Measurements from ENCODE around the gene ATP5F1D. TPM values are rescaled to one million over a fixed set of nuclear protein-coding genes. Genes with fewer than 3 reads are reported as not detected.
A peak's percentile ranks its signal among the peaks of the same experiment; 100 is the strongest.

ATP5F1D gene
- total and polyA plus RNA-seq, 2 of the 13 experiments (the other 11 are each of a cell fraction or from before 2014, with no cell fraction given), result 39.4 to 78.7 TPM

- TF ChIP-seq, protein P1, sequence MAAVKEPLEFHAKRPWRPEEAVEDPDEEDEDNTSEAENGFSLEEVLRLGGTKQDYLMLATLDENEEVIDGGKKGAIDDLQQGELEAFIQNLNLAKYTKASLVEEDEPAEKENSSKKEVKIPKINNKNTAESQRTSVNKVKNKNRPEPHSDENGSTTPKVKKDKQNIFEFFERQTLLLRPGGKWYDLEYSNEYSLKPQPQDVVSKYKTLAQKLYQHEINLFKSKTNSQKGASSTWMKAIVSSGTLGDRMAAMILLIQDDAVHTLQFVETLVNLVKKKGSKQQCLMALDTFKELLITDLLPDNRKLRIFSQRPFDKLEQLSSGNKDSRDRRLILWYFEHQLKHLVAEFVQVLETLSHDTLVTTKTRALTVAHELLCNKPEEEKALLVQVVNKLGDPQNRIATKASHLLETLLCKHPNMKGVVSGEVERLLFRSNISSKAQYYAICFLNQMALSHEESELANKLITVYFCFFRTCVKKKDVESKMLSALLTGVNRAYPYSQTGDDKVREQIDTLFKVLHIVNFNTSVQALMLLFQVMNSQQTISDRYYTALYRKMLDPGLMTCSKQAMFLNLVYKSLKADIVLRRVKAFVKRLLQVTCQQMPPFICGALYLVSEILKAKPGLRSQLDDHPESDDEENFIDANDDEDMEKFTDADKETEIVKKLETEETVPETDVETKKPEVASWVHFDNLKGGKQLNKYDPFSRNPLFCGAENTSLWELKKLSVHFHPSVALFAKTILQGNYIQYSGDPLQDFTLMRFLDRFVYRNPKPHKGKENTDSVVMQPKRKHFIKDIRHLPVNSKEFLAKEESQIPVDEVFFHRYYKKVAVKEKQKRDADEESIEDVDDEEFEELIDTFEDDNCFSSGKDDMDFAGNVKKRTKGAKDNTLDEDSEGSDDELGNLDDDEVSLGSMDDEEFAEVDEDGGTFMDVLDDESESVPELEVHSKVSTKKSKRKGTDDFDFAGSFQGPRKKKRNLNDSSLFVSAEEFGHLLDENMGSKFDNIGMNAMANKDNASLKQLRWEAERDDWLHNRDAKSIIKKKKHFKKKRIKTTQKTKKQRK (IDR thresholded peaks at IDR 0.05; ENCODE audit: low read length), result no peak
- TF ChIP-seq TEAD2 (CRISPR knock-in tag; IDR thresholded peaks at IDR 0.05), result no peak
- TF ChIP-seq DR1 (CRISPR knock-in tag; IDR thresholded peaks at IDR 0.05), result no peak
- TF ChIP-seq, protein P2, sequence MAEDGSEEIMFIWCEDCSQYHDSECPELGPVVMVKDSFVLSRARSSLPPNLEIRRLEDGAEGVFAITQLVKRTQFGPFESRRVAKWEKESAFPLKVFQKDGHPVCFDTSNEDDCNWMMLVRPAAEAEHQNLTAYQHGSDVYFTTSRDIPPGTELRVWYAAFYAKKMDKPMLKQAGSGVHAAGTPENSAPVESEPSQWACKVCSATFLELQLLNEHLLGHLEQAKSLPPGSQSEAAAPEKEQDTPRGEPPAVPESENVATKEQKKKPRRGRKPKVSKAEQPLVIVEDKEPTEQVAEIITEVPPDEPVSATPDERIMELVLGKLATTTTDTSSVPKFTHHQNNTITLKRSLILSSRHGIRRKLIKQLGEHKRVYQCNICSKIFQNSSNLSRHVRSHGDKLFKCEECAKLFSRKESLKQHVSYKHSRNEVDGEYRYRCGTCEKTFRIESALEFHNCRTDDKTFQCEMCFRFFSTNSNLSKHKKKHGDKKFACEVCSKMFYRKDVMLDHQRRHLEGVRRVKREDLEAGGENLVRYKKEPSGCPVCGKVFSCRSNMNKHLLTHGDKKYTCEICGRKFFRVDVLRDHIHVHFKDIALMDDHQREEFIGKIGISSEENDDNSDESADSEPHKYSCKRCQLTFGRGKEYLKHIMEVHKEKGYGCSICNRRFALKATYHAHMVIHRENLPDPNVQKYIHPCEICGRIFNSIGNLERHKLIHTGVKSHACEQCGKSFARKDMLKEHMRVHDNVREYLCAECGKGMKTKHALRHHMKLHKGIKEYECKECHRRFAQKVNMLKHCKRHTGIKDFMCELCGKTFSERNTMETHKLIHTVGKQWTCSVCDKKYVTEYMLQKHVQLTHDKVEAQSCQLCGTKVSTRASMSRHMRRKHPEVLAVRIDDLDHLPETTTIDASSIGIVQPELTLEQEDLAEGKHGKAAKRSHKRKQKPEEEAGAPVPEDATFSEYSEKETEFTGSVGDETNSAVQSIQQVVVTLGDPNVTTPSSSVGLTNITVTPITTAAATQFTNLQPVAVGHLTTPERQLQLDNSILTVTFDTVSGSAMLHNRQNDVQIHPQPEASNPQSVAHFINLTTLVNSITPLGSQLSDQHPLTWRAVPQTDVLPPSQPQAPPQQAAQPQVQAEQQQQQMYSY (CRISPR knock-in tag; IDR thresholded peaks at IDR 0.05), result no peak
- TF ChIP-seq HOXA3 (CRISPR knock-in tag; IDR thresholded peaks at IDR 0.05), result no peak
- no peak for TF ChIP-seq ZNF136 (CRISPR knock-in tag; IDR thresholded peaks at IDR 0.05; ENCODE audit: low read depth)
- TF ChIP-seq, protein P3, sequence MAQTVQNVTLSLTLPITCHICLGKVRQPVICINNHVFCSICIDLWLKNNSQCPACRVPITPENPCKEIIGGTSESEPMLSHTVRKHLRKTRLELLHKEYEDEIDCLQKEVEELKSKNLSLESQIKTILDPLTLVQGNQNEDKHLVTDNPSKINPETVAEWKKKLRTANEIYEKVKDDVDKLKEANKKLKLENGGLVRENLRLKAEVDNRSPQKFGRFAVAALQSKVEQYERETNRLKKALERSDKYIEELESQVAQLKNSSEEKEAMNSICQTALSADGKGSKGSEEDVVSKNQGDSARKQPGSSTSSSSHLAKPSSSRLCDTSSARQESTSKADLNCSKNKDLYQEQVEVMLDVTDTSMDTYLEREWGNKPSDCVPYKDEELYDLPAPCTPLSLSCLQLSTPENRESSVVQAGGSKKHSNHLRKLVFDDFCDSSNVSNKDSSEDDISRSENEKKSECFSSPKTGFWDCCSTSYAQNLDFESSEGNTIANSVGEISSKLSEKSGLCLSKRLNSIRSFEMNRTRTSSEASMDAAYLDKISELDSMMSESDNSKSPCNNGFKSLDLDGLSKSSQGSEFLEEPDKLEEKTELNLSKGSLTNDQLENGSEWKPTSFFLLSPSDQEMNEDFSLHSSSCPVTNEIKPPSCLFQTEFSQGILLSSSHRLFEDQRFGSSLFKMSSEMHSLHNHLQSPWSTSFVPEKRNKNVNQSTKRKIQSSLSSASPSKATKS (CRISPR knock-in tag; IDR thresholded peaks at IDR 0.05), result no peak
- TF ChIP-seq, protein P4, sequence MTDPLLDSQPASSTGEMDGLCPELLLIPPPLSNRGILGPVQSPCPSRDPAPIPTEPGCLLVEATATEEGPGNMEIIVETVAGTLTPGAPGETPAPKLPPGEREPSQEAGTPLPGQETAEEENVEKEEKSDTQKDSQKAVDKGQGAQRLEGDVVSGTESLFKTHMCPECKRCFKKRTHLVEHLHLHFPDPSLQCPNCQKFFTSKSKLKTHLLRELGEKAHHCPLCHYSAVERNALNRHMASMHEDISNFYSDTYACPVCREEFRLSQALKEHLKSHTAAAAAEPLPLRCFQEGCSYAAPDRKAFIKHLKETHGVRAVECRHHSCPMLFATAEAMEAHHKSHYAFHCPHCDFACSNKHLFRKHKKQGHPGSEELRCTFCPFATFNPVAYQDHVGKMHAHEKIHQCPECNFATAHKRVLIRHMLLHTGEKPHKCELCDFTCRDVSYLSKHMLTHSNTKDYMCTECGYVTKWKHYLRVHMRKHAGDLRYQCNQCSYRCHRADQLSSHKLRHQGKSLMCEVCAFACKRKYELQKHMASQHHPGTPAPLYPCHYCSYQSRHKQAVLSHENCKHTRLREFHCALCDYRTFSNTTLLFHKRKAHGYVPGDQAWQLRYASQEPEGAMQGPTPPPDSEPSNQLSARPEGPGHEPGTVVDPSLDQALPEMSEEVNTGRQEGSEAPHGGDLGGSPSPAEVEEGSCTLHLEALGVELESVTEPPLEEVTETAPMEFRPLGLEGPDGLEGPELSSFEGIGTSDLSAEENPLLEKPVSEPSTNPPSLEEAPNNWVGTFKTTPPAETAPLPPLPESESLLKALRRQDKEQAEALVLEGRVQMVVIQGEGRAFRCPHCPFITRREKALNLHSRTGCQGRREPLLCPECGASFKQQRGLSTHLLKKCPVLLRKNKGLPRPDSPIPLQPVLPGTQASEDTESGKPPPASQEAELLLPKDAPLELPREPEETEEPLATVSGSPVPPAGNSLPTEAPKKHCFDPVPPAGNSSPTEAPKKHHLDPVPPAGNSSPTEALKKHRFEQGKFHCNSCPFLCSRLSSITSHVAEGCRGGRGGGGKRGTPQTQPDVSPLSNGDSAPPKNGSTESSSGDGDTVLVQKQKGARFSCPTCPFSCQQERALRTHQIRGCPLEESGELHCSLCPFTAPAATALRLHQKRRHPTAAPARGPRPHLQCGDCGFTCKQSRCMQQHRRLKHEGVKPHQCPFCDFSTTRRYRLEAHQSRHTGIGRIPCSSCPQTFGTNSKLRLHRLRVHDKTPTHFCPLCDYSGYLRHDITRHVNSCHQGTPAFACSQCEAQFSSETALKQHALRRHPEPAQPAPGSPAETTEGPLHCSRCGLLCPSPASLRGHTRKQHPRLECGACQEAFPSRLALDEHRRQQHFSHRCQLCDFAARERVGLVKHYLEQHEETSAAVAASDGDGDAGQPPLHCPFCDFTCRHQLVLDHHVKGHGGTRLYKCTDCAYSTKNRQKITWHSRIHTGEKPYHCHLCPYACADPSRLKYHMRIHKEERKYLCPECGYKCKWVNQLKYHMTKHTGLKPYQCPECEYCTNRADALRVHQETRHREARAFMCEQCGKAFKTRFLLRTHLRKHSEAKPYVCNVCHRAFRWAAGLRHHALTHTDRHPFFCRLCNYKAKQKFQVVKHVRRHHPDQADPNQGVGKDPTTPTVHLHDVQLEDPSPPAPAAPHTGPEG (CRISPR knock-in tag; IDR thresholded peaks at IDR 0.05), result 0 out of 2 replicates have a peak, but pooled peaks have one; percentile 14
- no peak for TF ChIP-seq TOPORS (CRISPR knock-in tag; IDR thresholded peaks at IDR 0.05)
- no peak for TF ChIP-seq SMAD3 (CRISPR knock-in tag; IDR thresholded peaks at IDR 0.05)
- peak; percentile 55; the same call in 1 of the 2 replicates for TF ChIP-seq FOXC1 (CRISPR knock-in tag; IDR thresholded peaks at IDR 0.05; ENCODE audit: borderline replicate concordance)
Measured at GRCh38 chr19:1286487-1287353, 45.2 kb downstream of the ATP5F1D start (continued).

Data from HepG2 (cell line).